ENCODE results near the gene ZNF891. TPM values are rescaled to one million over a fixed set of nuclear protein-coding genes. Genes with fewer than 3 reads are reported as not detected.

ZNF891 gene
- total and polyA plus RNA-seq, 2 of the 13 experiments (the other 11 are each of a cell fraction or from before 2014, with no cell fraction given): 1.3 to 2.1 TPM

GRCh38 chr12:133080368-133081158, 49.5 kb downstream of the ZNF891 start, which contains the start of gene ZNF140:
ZNF140 (plus strand) TSS chr12:133080923; CDS start chr12:133081321, 398 bp downstream.
- intact Hi-C loops (cut with micrococcal nuclease; ENCODE audit: unreplicated experiment): loop anchor here (1.0 to 2.0 kb wide), 4 partner anchors 43 to 101 kb away; partner anchors contain the start of genes ZNF10, ZNF26, ZNF268 and ZNF84
- ChIA-PET CTCF (ENCODE audit: low intra/inter-chr PET ratio, low total read pairs) (interaction anchor here (1.9 kb wide), 1 partner anchor 100 kb away, joined by 10 read pairs; the partner anchor contains the start of gene ZNF268), POLR2A (interaction anchor here (0.8 to 1.6 kb wide), 12 partner anchors 26 to 251 kb away, joined by 3 to 25 read pairs (median 4); partner anchors contain the start of genes CHFR, GOLGA3, ZNF10 and ZNF26)
- BruUV-seq (replicated peaks): TSS peak; percentile 45
- peaks cover 76% of the 10 kb centered on the region for H3K9me3 ChIP-seq (ENCODE audit: low read length)
- in situ Hi-C loops (cut with HindIII; ENCODE audit: extremely low pct_ligation_motif_present, low pct_unique_long_range_greater_than_20kb): no loop called here
- H3K79me2 ChIP-seq (ENCODE audit: insufficient read depth, low read length): peaks cover 12% of the 10 kb centered on the region
- H3K4me1 ChIP-seq (ENCODE audit: insufficient read depth, low read length): peaks cover 14% of the 10 kb centered on the region
- peak within 1 kb of the TSS; percentile 98 for H3K27ac ChIP-seq (ENCODE audit: extremely low read length, insufficient read depth, low read length)
- H4K20me1 ChIP-seq (ENCODE audit: insufficient read depth, low read length): no peaks in the 10 kb centered on the region
- H2AFZ ChIP-seq (ENCODE audit: low read length): peak within 1 kb of the TSS; percentile 70
- peak within 1 kb of the TSS; percentile 93 to 96 (median 95) for H3K4me3 ChIP-seq (replicated peaks in 1 of 3; ENCODE audit: insufficient read depth in 1 of 3, low read depth in 2 of 3, low read length in 3 of 3)
- no peak for FAIRE-seq
- peak within 1 kb of the TSS; percentile 87 for H3K9ac ChIP-seq (ENCODE audit: insufficient read depth, low read depth, low read length)
- H3K4me2 ChIP-seq (ENCODE audit: low read depth, low read length): peak within 1 kb of the TSS; percentile 97
- no peaks in the 10 kb centered on the region for H3K27me3 ChIP-seq (ENCODE audit: control insufficient read depth in 1 of 2, insufficient read depth in 2 of 2, low read length in 2 of 2)
- WGBS (ENCODE audit: low lambda C conversion rate): no CpG with 5 or more reads among the region's 69 CpGs
- ATAC-seq: peak; percentile 84
- H3K36me3 ChIP-seq (replicated peaks in 1 of 2; ENCODE audit: control insufficient read depth in 1 of 2, insufficient read depth in 2 of 2, low read length in 2 of 2): peaks cover 2 to 25% of the 10 kb centered on the region in 2 experiments
- DNase-seq (ENCODE audit: low spot score): peak; percentile 94
- no peak for TF ChIP-seq PHF5A (CRISPR knock-in tag; IDR thresholded peaks at IDR 0.05; ENCODE audit: low read depth, unreplicated experiment)
- TF ChIP-seq MIER3 (CRISPR knock-in tag; IDR thresholded peaks at IDR 0.05; ENCODE audit: borderline replicate concordance): no peak
- TF ChIP-seq SP140L (CRISPR knock-in tag; IDR thresholded peaks at IDR 0.05; ENCODE audit: borderline replicate concordance): no peak
- TF ChIP-seq ZSCAN25 (CRISPR knock-in tag; IDR thresholded peaks at IDR 0.05): peak; percentile 40; the same call in 1 of the 2 replicates
- TF ChIP-seq HMGXB4 (CRISPR knock-in tag; IDR thresholded peaks at IDR 0.05; ENCODE audit: borderline replicate concordance in 1 of 2, low read depth in 1 of 2): peak; percentile 15 to 74
- TF ChIP-seq, protein P1, sequence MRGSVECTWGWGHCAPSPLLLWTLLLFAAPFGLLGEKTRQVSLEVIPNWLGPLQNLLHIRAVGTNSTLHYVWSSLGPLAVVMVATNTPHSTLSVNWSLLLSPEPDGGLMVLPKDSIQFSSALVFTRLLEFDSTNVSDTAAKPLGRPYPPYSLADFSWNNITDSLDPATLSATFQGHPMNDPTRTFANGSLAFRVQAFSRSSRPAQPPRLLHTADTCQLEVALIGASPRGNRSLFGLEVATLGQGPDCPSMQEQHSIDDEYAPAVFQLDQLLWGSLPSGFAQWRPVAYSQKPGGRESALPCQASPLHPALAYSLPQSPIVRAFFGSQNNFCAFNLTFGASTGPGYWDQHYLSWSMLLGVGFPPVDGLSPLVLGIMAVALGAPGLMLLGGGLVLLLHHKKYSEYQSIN (CRISPR knock-in tag; IDR thresholded peaks at IDR 0.05; ENCODE audit: borderline replicate concordance): no peak
- TF ChIP-seq ZNF629 (CRISPR knock-in tag; conservative IDR thresholded peaks at IDR 0.05): no peak
- no peak for TF ChIP-seq EED (CRISPR knock-in tag; IDR thresholded peaks at IDR 0.05)
- no peak for TF ChIP-seq HMGXB3 (CRISPR knock-in tag; IDR thresholded peaks at IDR 0.05; ENCODE audit: borderline replicate concordance)
- 0 out of 2 replicates have a peak, but pooled peaks have one; percentile 63 for TF ChIP-seq TERF1 (CRISPR knock-in tag; IDR thresholded peaks at IDR 0.05)
- no peak for TF ChIP-seq IRF1 (CRISPR knock-in tag; IDR thresholded peaks at IDR 0.05; ENCODE audit: low read depth)

All from HepG2 (cell line).